Measurements from ENCODE around the gene FAF1.
"Not testable (repeated sequence)": the region's sequence is repeated elsewhere in the genome, so short reads cannot be mapped to it uniquely, and the experiment has no call there.

FAF1 gene

DNA sequence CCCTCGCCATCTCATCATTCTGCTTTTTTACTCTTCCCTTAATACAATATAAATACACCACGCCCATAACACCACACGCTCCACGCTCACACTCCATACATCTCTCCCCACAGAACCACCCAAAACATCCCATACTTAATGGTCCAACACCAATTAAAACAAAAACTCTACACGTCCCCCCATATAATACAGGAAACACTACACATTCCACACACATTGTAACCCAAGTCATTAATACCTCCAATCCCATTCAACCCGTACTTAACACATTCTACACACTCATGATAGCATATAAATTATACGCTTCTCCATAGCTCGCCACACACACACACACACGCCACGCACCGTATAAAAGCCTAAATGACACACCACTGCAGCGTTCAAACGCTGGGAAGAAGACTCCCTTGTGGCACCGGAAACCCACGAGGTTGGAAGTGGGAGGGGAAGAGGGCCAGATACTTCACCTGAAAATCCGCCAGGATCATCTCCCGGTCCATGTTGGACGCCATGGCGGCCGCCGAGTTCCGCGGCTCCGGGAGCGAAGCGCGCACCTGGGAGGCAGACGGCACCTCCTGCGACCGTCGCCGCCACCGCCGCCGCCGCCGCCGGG is 659 bp downstream of the FAF1 start:
- no peak for TF ChIP-seq CTCF (IDR thresholded peaks at IDR 0.05; ENCODE audit: control insufficient read depth, extremely low read depth, insufficient read depth)
- H3K4me3 ChIP-seq (ENCODE audit: low read depth, low read length) = peak overlapping the region; percentile 91
- peak; percentile 33 for DNase-seq (ENCODE audit: low read depth)

DNA sequence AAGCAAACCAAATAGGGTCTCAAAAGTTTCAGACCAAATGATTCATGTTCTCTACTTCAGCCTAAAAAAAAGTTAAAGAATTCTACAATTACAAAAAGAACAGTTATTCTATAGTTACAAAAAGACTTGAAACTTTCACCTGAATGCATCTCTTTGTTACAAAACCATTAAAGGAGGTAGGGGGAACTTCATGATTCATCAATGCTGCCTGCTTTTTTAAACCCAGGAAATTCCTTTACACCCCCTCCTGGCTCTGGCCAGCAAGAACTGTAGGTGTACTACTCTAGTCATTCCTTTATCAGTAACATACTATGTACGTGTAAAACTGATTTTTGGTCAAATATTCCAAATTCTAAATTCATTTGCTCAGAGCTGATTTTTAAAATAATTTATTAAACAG is 5.0 kb downstream of the FAF1 start:
- DNase-seq (ENCODE audit: low read depth) = no peak
- TF ChIP-seq CTCF (IDR thresholded peaks at IDR 0.05; ENCODE audit: control insufficient read depth, extremely low read depth, insufficient read depth) = no peak
- H3K4me3 ChIP-seq (ENCODE audit: low read depth, low read length) = no peak overlapping the region

DNA sequence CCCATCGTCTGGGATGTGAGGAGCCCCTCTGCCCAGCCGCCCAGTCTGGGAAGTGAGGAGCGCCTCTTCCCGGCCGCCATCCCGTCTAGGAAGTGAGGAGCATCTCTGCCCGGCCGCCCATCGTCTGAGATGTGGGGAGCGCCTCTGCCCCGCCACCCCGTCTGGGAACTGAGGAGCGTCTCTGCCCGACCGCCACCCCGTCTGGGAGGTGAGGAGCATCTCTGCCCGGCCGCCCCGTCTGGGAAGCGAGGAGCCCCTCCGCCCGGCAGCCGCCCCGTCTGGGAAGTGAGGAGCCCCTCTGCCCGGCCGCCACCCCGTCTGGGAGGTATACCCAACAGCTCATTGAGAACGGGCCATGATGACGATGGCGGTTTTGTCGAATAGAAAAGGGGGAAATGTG is 7.5 kb downstream of the FAF1 start:
- not testable (repeated sequence) for H3K4me3 ChIP-seq (ENCODE audit: low read depth, low read length); DNase-seq (ENCODE audit: low read depth)

DNA sequence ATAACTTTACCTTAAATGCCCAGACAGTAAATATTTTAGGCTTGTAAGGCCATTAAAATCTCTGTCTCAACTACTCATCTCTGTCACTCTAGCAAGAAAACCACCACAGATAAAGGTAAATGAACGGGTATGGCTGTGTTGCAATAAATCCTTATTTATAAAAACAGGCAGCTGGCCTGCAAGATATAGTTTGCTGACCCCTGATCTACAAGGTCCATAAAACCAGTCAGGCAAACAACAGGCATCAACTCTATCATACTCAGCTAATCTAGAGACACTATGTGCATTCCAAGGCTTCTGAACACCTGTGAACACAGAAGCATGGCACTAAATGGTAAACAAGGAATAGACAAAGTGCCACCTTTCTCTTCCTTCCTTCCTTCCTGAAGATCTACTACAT is 9.7 kb downstream of the FAF1 start:
- H3K4me3 ChIP-seq (ENCODE audit: low read depth, low read length) = peak overlapping the region; percentile 23
- DNase-seq (ENCODE audit: low read depth) = peak; percentile 96

GRCh38 chr1:50949286-50949982 is 10.6 kb downstream of the FAF1 start:
- peak overlapping the region; percentile 23; the same call in 1 of the 2 replicates for H3K4me3 ChIP-seq (ENCODE audit: low read depth, low read length)
- no peak for DNase-seq (ENCODE audit: low read depth)
- TF ChIP-seq CTCF (IDR thresholded peaks at IDR 0.05; ENCODE audit: control insufficient read depth, extremely low read depth, insufficient read depth) = no peak

More for the DNA sequence above, 9.7 kb downstream of the FAF1 start:
- TF ChIP-seq CTCF (IDR thresholded peaks at IDR 0.05; ENCODE audit: control insufficient read depth, extremely low read depth, insufficient read depth) = no peak

DNA sequence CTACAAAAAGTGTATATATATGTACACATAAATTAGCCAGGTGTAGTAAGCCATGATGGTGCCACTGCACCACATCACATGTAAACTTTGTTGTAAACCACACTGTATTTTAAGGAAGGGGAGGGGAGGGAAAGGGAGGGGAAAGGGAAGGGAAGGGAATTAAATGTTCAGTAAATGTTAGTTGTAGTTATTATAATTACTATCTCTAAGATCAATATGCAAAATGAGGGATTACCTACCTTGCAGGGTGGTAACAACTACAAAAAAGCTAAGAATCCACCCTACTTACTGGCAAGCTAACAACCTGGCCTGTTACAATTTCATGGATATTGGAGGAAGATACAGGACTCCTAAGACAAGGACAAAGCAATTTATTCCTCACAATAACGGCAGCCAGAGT is 17.7 kb downstream of the FAF1 start:
- no peak for TF ChIP-seq CTCF (IDR thresholded peaks at IDR 0.05; ENCODE audit: control insufficient read depth, extremely low read depth, insufficient read depth)
- H3K4me3 ChIP-seq (ENCODE audit: low read depth, low read length) = no peak overlapping the region
- DNase-seq (ENCODE audit: low read depth) = no peak

DNA sequence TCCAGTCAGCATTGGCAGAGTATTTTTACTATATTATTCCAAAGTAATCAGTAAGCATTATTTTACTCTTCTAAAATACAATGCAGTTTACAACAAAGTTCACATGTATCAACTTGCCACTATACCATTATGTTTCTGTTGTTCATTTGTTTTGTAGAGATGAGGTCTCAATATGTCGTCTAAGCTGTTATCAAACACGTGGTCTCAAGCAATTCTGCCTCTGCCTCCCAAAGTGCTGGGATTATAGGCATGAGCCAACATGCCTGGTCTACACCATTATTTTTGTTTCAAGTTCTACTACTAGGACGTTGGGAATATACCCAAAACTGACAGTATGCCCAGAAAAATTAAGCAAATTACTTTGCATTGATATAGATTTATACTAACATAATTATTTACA is 19.8 kb downstream of the FAF1 start:
- TF ChIP-seq CTCF (IDR thresholded peaks at IDR 0.05; ENCODE audit: control insufficient read depth, extremely low read depth, insufficient read depth) = no peak
- no peak overlapping the region for H3K4me3 ChIP-seq (ENCODE audit: low read depth, low read length)
- DNase-seq (ENCODE audit: low read depth) = no peak
